HCT116 (cell line): ENCODE results near the gene TNFRSF8. TPM values are rescaled to one million over a fixed set of nuclear protein-coding genes. Genes with fewer than 3 reads are reported as not detected.

Source experiments
- ATAC-seq: fragments of 200-7000 bp; cut with Tn5 transposase; 2 replicates; pipeline ENCODE4 v1.9.1; 2020; ENCODE audit warnings: mild to moderate bottlenecking, moderate library complexity
- BruUV-seq: library from RNA; stranded (reverse); fragments of 400-500 nt; replicated peaks from 2 replicates; lab custom pipeline; 2021; lab: Mats Ljungman, UMichigan
- CTCF ChIA-PET: fragments of 300-600 bp; sonication (Branson Sonifier 250); formaldehyde crosslinking; loops from one replicate; lab custom pipeline; 2021; ENCODE audit warnings: antibody characterized with exemption; lab: Charles Lee
- POLR2A ChIA-PET: fragments of 300-600, 350-600 bp; sonication (Branson Sonifier 250); formaldehyde crosslinking; loops from one replicate; lab custom pipeline; 2021; ENCODE audit warnings: antibody characterized with exemption; lab: Charles Lee
- RAD21 ChIA-PET, 2 experiments: fragments of 300-600 bp; sonication (Branson Sonifier 250); formaldehyde crosslinking; loops; one replicate each; lab custom pipeline; 2023; ENCODE audit warnings: low total read pairs in 2 of 2; ENCODE audit not compliant: uncharacterized antibody in 2 of 2, unreplicated experiment in 2 of 2, low non-redundant PET in 1 of 2; lab: Charles Lee
- DNase-seq: peaks from one replicate; pipeline ENCODE4 v3.0.0-alpha.2; 2010; ENCODE audit warnings: low read depth, low spot score
- H2AFZ ChIP-seq: fragments of 200-600 bp; shearing (Covaris generic), sonication (generic); 2 replicates; pipeline ENCODE4 v1.6.1; 2017; ENCODE audit warnings: low read depth, mixed run types, mixed read lengths, antibody characterized with exemption, low read length; ENCODE audit not compliant: poor library complexity, severe bottlenecking
- H3K27ac ChIP-seq: 2 replicates; pipeline ENCODE4 v1.5.1; 2012; ENCODE audit warnings: low read depth, low read length
- H3K27me3 ChIP-seq: fragments of 200-600 bp; sonication (generic); 2 replicates; pipeline ENCODE4 v1.6.1; 2016; ENCODE audit warnings: mixed run types, low read length, mixed read lengths; ENCODE audit not compliant: insufficient read depth
- H3K36me3 ChIP-seq, 2 experiments: fragments of 200-500 bp in 1 of 2; fragments of 200-600 bp in 1 of 2; sonication (Bioruptor generic) in 1 of 2; sonication (generic) in 1 of 2; 2 replicates each; pipeline versions ENCODE4 v1.5.1 to v1.6.1; 2014 to 2016; ENCODE audit warnings: low read length in 2 of 2, inconsistent platforms in 1 of 2, mixed read lengths in 1 of 2, mixed run types in 1 of 2; ENCODE audit not compliant: insufficient read depth in 2 of 2, control insufficient read depth in 1 of 2
- H3K4me1 ChIP-seq, 2 experiments: fragments of 200-600 bp in 1 of 2; sonication (generic) in 1 of 2; 2 replicates each; pipeline versions ENCODE4 v1.5.1 to v1.6.1; 2012 to 2017; ENCODE audit warnings: low read length in 2 of 2, inconsistent platforms in 1 of 2, mild to moderate bottlenecking in 1 of 2, mixed read lengths in 1 of 2, mixed run types in 1 of 2, moderate library complexity in 1 of 2; ENCODE audit not compliant: insufficient read depth in 2 of 2, control insufficient read depth in 1 of 2
- H3K4me2 ChIP-seq: fragments of 200-600 bp; sonication (generic); 2 replicates; pipeline ENCODE4 v1.6.1; 2017; ENCODE audit warnings: mixed run types, low read length, mixed read lengths
- H3K4me3 ChIP-seq, 2 experiments: fragments of 200-600 bp in 1 of 2; sonication (generic) in 1 of 2; replicated peaks in 1 of 2; 2 replicates each; pipeline ENCODE4 v1.5.1; 2011 to 2016; ENCODE audit warnings: low read length in 2 of 2, control low read depth in 1 of 2, low read depth in 1 of 2, mild to moderate bottlenecking in 1 of 2, mixed read lengths in 1 of 2, mixed run types in 1 of 2
- H3K79me2 ChIP-seq: fragments of 200-600 bp; sonication (generic); 2 replicates; pipeline ENCODE4 v1.6.1; 2017; ENCODE audit warnings: mild to moderate bottlenecking, mixed run types, low read length, moderate library complexity, mixed read lengths; ENCODE audit not compliant: insufficient read depth
- H3K9ac ChIP-seq: fragments of 200-600 bp; sonication (generic); 2 replicates; pipeline ENCODE4 v1.6.1; 2016; ENCODE audit warnings: low read length, mixed read lengths
- H3K9me2 ChIP-seq: fragments of 200-600 bp; sonication (generic), shearing (Covaris generic); 2 replicates; pipeline ENCODE4 v1.6.1; 2017; ENCODE audit warnings: mixed run types, mild to moderate bottlenecking, moderate library complexity; ENCODE audit not compliant: insufficient read depth
- H3K9me3 ChIP-seq, 2 experiments: fragments of 200-500 bp in 1 of 2; fragments of 200-600 bp in 1 of 2; sonication (Bioruptor generic) in 1 of 2; sonication (generic) in 1 of 2; 2 replicates each; pipeline ENCODE4 v1.6.1; 2014 to 2017; ENCODE audit warnings: low read length in 2 of 2, mixed read lengths in 2 of 2, inconsistent platforms in 1 of 2, low read depth in 1 of 2, mild to moderate bottlenecking in 1 of 2, mixed run types in 1 of 2, moderate library complexity in 1 of 2; ENCODE audit not compliant: control insufficient read depth in 1 of 2, insufficient read depth in 1 of 2
- H4K20me1 ChIP-seq: fragments of 200-600 bp; sonication (generic), shearing (Covaris generic); 2 replicates; pipeline ENCODE4 v1.6.1; 2017; ENCODE audit warnings: mixed run types, mild to moderate bottlenecking, moderate library complexity; ENCODE audit not compliant: insufficient read depth
- POLR2A ChIP-seq: IDR thresholded peaks from 2 replicates; pipeline ENCODE4 v1.7.0; 2011; ENCODE audit warnings: borderline replicate concordance; ENCODE audit not compliant: insufficient read depth, insufficient read length; ENCODE audit errors: extremely low read depth
- RAD21 ChIP-seq: IDR thresholded peaks from 2 replicates; pipeline ENCODE4 v1.6.1; 2012; ENCODE audit warnings: low read depth, mild to moderate bottlenecking
- YY1 ChIP-seq: IDR thresholded peaks from 2 replicates; pipeline ENCODE4 v1.6.1; 2011; ENCODE audit warnings: low read length, low read depth, moderate library complexity, mild to moderate bottlenecking; ENCODE audit not compliant: insufficient replicate concordance; ENCODE audit errors: extremely low read depth
- intact Hi-C: fragments of 100-400 bp; cut with micrococcal nuclease; formaldehyde crosslinking; loops from 2 replicates; pipeline ENCODE4 v1.10.0; 2022
- total RNA-seq: library from RNA; stranded (reverse); gene quantifications from one replicate; pipeline ENCODE4 v1.2.1, GENCODE V29; 2021; ENCODE audit not compliant: unreplicated experiment
- TF ChIP-seq, protein P1 (sequence below), 3 experiments: fragments of 200-600 bp in 1 of 3; sonication (generic) in 1 of 3; IDR thresholded peaks in 2 of 3; conservative IDR thresholded peaks in 1 of 3; 2 replicates each; pipeline ENCODE4 v1.5.1; 2012 to 2017; ENCODE audit warnings: low read depth in 2 of 3, low read length in 2 of 3, antibody characterized with exemption in 1 of 3, borderline replicate concordance in 1 of 3, control low read depth in 1 of 3, mild to moderate bottlenecking in 1 of 3, mixed read lengths in 1 of 3, mixed run types in 1 of 3, moderate library complexity in 1 of 3; ENCODE audit not compliant: insufficient read depth in 1 of 3

TNFRSF8 gene
- total RNA-seq, 1 experiment from 2014 or later, result 0.17 TPM

DNA sequence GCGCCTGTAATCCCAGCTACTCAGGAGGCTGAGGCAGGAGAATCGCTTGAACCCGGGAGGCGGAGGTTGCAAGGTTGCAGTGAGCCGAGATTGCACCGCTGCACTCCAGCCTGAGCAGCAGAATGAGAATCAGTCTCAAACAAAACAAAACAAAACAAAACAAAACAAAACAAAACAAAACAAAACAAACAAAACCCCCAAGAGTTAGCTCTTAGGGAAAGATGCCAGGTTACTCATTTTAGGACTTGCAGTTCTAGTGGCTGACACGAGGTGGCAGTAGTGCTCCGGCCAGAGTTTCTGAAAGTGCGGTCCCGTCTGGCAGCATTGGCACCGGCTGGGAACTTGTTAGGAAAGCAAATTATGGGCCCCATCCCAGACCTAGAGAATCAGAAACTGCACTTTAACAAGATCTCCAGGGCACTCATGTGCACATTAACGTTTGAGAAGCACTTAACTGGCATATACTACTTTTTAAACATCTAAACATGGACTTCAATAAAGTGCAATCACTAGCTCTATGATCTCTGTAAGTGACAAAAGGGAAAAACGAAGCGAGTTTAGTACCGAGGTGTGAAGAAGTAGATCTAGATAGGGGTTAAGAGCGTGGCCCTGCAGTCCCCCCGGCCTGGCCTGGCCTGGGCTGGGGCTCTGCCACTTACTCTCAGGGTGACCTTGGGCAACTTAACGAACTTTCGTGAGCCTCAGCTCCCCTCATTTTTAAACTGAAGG lies 61.8 kb downstream of the TNFRSF8 start:
- no peaks in the 10 kb centered on the region for H3K9me2 ChIP-seq
- no TSS peak for BruUV-seq
- CTCF ChIA-PET, result interaction anchor here (0.6 to 5.4 kb wide), 28 partner anchors 10 to 534 kb away, joined by 3 to 63 read pairs (median 5); partner anchors contain the start of gene MIIP
- ATAC-seq (peak; percentile 77), DNase-seq (peak; percentile 40)
- no peak overlapping the region for H3K27ac ChIP-seq
- no peaks in the 10 kb centered on the region for H3K79me2 ChIP-seq
- H4K20me1 ChIP-seq, result no peaks in the 10 kb centered on the region
- intact Hi-C loops, result loop anchor here (1.0 to 10.0 kb wide), 2 partner anchors 84 to 530 kb away; no protein-coding TSS in a partner anchor
- H3K4me1 ChIP-seq, result 0 out of 4 replicates have a peak, but pooled peaks cover 0 to 4% of the 10 kb centered on the region in 2 experiments
- no peak overlapping the region for H3K9ac ChIP-seq
- no peaks in the 10 kb centered on the region for H3K9me3 ChIP-seq
- POLR2A ChIA-PET, result interaction anchor here (0.6 to 1.3 kb wide), 3 partner anchors 75 to 106 kb away, joined by 3 to 7 read pairs (median 5); partner anchors contain the start of gene MIIP
- no peaks in the 10 kb centered on the region for H3K27me3 ChIP-seq
- H3K4me3 ChIP-seq, result no peak overlapping the region
- H2AFZ ChIP-seq, result peak overlapping the region; percentile 78
- TF ChIP-seq RAD21 (peak; percentile 100), POLR2A (no peak), YY1 (peak; percentile 34)
- TF ChIP-seq, protein P1, sequence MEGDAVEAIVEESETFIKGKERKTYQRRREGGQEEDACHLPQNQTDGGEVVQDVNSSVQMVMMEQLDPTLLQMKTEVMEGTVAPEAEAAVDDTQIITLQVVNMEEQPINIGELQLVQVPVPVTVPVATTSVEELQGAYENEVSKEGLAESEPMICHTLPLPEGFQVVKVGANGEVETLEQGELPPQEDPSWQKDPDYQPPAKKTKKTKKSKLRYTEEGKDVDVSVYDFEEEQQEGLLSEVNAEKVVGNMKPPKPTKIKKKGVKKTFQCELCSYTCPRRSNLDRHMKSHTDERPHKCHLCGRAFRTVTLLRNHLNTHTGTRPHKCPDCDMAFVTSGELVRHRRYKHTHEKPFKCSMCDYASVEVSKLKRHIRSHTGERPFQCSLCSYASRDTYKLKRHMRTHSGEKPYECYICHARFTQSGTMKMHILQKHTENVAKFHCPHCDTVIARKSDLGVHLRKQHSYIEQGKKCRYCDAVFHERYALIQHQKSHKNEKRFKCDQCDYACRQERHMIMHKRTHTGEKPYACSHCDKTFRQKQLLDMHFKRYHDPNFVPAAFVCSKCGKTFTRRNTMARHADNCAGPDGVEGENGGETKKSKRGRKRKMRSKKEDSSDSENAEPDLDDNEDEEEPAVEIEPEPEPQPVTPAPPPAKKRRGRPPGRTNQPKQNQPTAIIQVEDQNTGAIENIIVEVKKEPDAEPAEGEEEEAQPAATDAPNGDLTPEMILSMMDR (IDR thresholded peaks at IDR 0.05 in 2 of 3, conservative IDR thresholded peaks at IDR 0.05 in 1 of 3; ENCODE audit: borderline replicate concordance in 1 of 3, insufficient read depth in 1 of 3, low read depth in 2 of 3, low read length in 2 of 3), result peak; percentile 91 to 98 (median 92)
- H3K4me2 ChIP-seq, result no peak overlapping the region
- no peaks in the 10 kb centered on the region for H3K36me3 ChIP-seq
- RAD21 ChIA-PET, result interaction anchor here (0.6 to 2.6 kb wide), 14 partner anchors 13 to 94 kb away, joined by 3 to 15 read pairs (median 4); no protein-coding TSS in a partner anchor
